ENCODE measurements around the gene CYTIP. TPM values are rescaled to one million over a fixed set of nuclear protein-coding genes. Genes with fewer than 3 reads are reported as not detected.
A peak's percentile ranks its signal among the peaks of the same experiment; 100 is the strongest.

The CYTIP gene
- total and polyA plus RNA-seq, 12 donors: 0.73 to 13.7 (median 1.6) TPM

- Histone ChIP-seq H3K36me3 (no peaks in the 10 kb centered on the region), H3K4me3 (peak overlapping the region in 5 of 10 donors; percentile 19 to 66 (median 24)), H3K27me3 (no peaks in the 10 kb centered on the region), H3K4me1 (peaks cover 0 to 57% (median 0%) of the 10 kb centered on the region in 9 donors), H3K27ac (peak overlapping the region in 5 of 10 donors; percentile 29 to 94 (median 36)), H3K9me3 (no peaks in the 10 kb centered on the region)
- TF ChIP-seq, protein P1, sequence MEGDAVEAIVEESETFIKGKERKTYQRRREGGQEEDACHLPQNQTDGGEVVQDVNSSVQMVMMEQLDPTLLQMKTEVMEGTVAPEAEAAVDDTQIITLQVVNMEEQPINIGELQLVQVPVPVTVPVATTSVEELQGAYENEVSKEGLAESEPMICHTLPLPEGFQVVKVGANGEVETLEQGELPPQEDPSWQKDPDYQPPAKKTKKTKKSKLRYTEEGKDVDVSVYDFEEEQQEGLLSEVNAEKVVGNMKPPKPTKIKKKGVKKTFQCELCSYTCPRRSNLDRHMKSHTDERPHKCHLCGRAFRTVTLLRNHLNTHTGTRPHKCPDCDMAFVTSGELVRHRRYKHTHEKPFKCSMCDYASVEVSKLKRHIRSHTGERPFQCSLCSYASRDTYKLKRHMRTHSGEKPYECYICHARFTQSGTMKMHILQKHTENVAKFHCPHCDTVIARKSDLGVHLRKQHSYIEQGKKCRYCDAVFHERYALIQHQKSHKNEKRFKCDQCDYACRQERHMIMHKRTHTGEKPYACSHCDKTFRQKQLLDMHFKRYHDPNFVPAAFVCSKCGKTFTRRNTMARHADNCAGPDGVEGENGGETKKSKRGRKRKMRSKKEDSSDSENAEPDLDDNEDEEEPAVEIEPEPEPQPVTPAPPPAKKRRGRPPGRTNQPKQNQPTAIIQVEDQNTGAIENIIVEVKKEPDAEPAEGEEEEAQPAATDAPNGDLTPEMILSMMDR (IDR thresholded peaks at IDR 0.05): no peak
- DNase-seq (no peak), ATAC-seq (no peak)
- 72 to 85% methylated on average over 2 of the region's 2 CpGs for WGBS, 2 donors
- intact Hi-C loops (cut with DNase I): no loop called here
Observed at GRCh38 chr2:157442191-157442590, 1.7 kb downstream of the CYTIP start.

- no peaks in the 10 kb centered on the region for H3K36me3 ChIP-seq
- peaks cover 0 to 65% (median 0%) of the 10 kb centered on the region in 9 donors for H3K4me1 ChIP-seq
- 43 to 48% methylated on average over 2 of the region's 2 CpGs for WGBS, 2 donors
- peak overlapping the region in 5 of 10 donors; percentile 9 to 66 (median 24) for H3K4me3 ChIP-seq
- H3K27me3 ChIP-seq: no peaks in the 10 kb centered on the region
- ATAC-seq: peak in 6 of 8 donors; percentile 60 to 79 (median 70)
- no peaks in the 10 kb centered on the region for H3K9me3 ChIP-seq
- H3K27ac ChIP-seq: peak overlapping the region in 3 of 10 donors; percentile 36 to 94 (median 51)
- intact Hi-C loops (cut with DNase I): no loop called here
- DNase-seq: peak in 1 of 2 donors; percentile 21
- TF ChIP-seq, protein P1 (IDR thresholded peaks at IDR 0.05): no peak
Observed at GRCh38 chr2:157441072-157441454, 2.8 kb downstream of the CYTIP start.

DNA sequence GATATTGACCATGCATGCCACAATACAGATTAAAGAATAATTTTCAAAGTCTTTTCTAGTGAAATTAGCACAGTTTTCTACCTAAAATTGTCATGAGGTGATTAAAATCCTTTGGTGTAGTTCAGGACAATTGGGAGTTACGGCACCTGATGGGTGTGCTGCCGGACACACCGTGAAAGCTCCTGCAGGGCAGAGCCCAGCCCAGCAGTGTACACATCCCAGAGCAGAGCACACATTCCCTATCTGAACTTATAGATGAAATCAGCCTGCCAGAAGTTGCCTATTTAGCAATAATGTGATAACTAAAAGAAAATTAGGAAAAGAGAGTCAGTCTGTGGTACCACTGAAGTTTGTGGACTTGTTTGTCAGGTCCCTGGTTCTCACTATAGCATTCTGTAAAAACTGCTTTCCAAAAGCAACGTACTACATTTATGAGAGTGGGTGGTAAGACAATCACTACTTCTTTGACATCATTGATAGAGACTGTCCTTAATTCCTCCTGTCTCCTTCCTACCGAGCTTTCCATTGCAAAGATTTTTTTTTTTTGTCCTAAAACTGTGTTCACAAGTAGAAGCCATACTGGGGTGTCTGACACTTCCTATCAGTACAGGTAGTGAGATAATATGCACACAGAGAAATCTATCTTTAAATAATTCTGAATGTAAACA, 3.4 kb downstream of the CYTIP start:
- peak in 3 of 8 donors; percentile 13 to 32 (median 18) for ATAC-seq
- peak overlapping the region in 3 of 10 donors; percentile 16 to 94 (median 20) for H3K27ac ChIP-seq
- H3K9me3 ChIP-seq: no peaks in the 10 kb centered on the region
- DNase-seq: no peak
- H3K4me3 ChIP-seq: peak overlapping the region in 2 of 10 donors; percentile 9 to 66
- TF ChIP-seq, protein P1 (IDR thresholded peaks at IDR 0.05): no peak
- intact Hi-C loops (cut with DNase I): no loop called here
- H3K4me1 ChIP-seq: peaks cover 0 to 66% (median 3%) of the 10 kb centered on the region in 9 donors
- H3K27me3 ChIP-seq: no peaks in the 10 kb centered on the region
- 70 to 72% methylated on average over 5 of the region's 5 CpGs for WGBS, 2 donors
- H3K36me3 ChIP-seq: no peaks in the 10 kb centered on the region

DNA sequence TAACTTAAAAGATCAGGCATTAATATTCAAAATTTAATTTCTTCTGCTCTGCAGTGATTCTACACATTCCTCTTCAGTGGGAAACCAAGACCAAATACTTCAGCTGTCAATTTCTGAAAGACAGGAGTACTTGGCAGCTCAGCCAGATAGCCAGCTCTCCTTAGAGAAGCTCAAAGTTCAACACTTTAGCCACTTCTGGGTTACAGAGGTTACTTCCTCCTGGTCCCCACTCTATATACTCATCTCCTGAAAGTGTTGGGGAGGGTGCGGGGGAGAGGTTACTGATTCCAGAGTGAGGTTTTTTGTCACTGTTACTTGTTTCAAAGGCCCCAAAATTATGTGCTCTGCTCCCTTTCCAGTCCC, 4.1 kb downstream of the CYTIP start:
- peak in 2 of 8 donors; percentile 25 to 37 for ATAC-seq
- H3K4me1 ChIP-seq: peaks cover 0 to 70% (median 10%) of the 10 kb centered on the region in 9 donors

More for the DNA sequence above, 4.1 kb downstream of the CYTIP start:
- Histone ChIP-seq H3K9me3 (no peaks in the 10 kb centered on the region), H3K27me3 (no peaks in the 10 kb centered on the region), H3K4me3 (peak overlapping the region in 2 of 10 donors; percentile 9 to 66), H3K36me3 (no peaks in the 10 kb centered on the region), H3K27ac (peak overlapping the region in 3 of 10 donors; percentile 16 to 94 (median 46))
- TF ChIP-seq, protein P1 (IDR thresholded peaks at IDR 0.05): no peak
- 79 to 83% methylated on average over 1 of the region's 1 CpG for WGBS, 2 donors
- DNase-seq: no peak
- intact Hi-C loops (cut with DNase I): no loop called here

Data from heart right ventricle (tissue), 16 donors.